ENCODE measurements around the gene CAPN3.
"Not testable (repeated sequence)": the region's sequence is repeated elsewhere in the genome, so short reads cannot be mapped to it uniquely, and the experiment has no call there.

CAPN3 gene

DNA sequence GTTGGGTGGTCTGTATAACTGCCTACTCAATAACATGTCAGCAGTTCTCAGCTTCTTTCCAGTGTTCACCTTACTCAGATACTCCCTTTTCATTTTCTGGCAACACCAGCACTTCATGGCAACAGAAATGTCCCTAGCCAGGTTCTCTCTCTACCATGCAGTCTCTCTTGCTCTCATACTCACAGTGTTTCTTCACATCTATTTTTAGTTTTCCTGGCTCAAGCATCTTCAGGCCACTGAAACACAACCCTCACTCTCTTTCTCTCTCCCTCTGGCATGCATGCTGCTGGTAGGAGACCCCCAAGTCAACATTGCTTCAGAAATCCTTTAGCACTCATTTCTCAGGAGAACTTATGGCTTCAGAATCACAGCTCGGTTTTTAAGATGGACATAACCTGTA lies at the start of gene CAPN3:
Gene CAPN3, plus strand, starts transcription at position 253 of the 400 bp plus-strand sequence. CDS start 305 bp downstream, outside the sequence.
- DNase-seq: no peak
- no peak for TF ChIP-seq GATA1 (IDR thresholded peaks at IDR 0.05; ENCODE audit: low read depth, low read length)
- no peak for TF ChIP-seq POLR2A (IDR thresholded peaks at IDR 0.05; ENCODE audit: low read length)

DNA sequence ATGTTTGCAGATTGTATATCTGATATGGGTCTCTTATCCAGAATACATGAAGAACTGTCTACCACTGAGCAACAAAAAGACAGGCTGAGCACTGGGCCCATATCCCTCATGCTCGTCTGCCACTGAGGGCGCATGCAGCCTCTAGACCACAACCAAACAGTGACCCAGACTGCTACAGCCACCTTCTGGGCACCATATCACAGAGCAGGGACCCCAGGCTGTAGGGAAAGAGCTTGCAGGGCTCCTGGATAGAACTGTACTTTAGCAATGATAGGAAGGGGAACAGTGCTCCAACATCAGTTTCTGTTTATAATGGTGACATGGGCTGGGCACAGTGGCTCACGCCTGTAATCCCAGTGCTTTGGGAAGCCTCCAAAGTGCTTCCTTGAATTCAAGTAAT lies 45.8 kb upstream of the CAPN3 start:
- no peak for DNase-seq
- TF ChIP-seq GATA1 (IDR thresholded peaks at IDR 0.05; ENCODE audit: low read depth, low read length) (no peak), POLR2A (IDR thresholded peaks at IDR 0.05; ENCODE audit: low read length) (no peak)

DNA sequence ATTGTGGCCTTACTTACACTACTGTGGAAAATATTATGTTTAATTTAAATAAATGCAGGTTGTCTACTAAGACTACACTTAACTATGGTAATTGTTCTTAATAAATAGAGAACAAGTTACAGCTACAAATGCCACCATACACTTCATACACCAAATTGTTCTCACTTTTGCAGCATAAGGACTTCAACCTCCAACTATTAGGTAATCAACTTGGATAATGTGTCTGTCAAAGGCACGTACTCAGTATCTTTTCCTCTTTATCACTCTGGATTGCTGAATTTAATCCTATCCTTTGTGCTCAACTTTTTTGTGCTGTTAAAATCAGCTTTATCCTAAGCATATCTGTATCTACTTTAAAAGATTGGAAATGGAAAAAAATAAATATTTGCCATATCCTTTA lies 44.5 kb upstream of the CAPN3 start:
- DNase-seq: no peak
- no peak for TF ChIP-seq POLR2A (IDR thresholded peaks at IDR 0.05; ENCODE audit: low read length)
- no peak for TF ChIP-seq GATA1 (IDR thresholded peaks at IDR 0.05; ENCODE audit: low read depth, low read length)

DNA sequence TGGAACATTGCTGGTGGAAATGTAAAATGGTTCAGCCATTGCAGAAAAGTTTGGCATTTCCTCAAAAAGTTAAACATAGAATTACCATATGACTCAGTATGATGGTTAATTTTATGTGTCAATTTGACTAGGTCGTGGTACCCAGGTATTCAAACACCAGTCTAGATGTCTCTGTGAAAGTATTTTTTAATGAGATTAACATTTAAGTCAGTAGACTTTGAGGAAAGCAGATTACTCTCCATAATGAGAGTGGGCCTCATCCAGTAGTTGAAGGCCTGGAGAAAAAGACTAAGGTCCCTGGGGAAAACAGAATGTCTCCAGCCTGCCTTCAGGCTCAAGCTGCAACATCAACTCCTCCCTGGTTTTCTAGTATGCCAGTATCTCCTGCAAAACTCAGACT lies 43.8 kb upstream of the CAPN3 start:
- DNase-seq: no peak

DNA sequence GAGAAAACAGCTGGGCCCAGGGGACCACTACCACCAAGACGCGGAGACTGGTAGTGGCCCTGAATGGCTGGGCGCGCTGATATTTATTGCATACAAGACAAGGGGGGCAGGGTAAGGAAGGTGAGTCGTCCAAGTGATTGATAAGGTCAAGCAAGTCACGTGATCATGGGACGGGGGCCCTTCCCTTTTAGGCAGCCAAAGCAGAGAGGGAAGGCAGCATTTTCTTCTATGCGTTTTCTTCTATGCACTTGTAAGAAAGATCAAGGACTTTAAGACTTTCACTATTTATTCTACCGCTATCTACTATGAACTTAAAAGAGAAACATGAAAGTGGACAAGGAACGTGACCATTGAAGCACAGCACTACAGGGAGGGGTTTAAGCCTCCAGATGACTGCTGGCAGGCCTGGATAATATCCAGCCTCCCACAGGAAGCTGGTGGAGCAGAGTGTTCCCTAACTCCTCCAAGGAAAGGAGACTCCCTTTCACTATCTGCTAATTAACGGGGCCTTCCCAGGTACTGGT lies 43.0 kb upstream of the CAPN3 start:
- not testable (repeated sequence) for DNase-seq

More for the DNA sequence above, 43.8 kb upstream of the CAPN3 start:
- TF ChIP-seq GATA1 (IDR thresholded peaks at IDR 0.05; ENCODE audit: low read depth, low read length) (no peak), POLR2A (IDR thresholded peaks at IDR 0.05; ENCODE audit: low read length) (no peak)

DNA sequence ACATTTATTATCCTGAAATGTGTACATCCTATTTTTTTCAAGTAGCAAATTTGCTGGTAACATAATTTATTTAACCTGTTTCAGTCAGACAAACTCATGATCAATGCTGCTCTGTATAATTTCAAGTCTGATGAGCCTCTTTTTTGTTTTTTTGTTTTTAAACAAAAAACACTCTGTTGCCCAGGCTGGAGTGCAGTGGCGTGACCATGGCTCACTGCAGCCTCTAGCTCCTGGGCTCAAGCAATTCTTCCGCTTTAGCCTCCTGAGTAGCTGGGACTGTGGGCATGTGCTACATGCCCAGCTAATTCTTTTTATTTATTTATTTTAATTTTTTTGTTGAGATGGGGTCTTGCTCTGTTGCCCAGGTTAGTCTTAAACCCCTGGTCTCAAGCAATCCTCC lies 40.1 kb upstream of the CAPN3 start:
- no peak for TF ChIP-seq GATA1 (IDR thresholded peaks at IDR 0.05; ENCODE audit: low read depth, low read length)
- TF ChIP-seq POLR2A (IDR thresholded peaks at IDR 0.05; ENCODE audit: low read length): no peak
- no peak for DNase-seq

DNA sequence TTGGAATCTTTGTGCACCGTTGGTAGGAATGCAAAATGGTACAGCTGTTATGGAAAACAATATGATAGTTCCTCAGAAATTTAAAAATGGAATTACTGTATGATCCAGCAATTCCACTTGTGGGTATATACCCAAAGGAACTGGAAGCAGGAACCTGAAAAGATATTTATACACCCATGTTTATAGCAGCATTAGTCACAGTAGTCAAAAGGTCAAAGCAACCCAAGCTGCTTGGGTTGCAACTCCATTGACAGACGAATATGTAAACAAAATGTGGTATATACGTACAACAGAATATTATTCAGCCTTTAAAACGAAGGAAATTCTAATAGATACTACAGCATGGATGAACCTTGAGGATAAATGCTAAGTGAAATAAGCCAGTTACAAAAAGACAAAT lies 35.0 kb upstream of the CAPN3 start:
- no peak for DNase-seq
- TF ChIP-seq GATA1 (IDR thresholded peaks at IDR 0.05; ENCODE audit: low read depth, low read length): no peak
- TF ChIP-seq POLR2A (IDR thresholded peaks at IDR 0.05; ENCODE audit: low read length): no peak

DNA sequence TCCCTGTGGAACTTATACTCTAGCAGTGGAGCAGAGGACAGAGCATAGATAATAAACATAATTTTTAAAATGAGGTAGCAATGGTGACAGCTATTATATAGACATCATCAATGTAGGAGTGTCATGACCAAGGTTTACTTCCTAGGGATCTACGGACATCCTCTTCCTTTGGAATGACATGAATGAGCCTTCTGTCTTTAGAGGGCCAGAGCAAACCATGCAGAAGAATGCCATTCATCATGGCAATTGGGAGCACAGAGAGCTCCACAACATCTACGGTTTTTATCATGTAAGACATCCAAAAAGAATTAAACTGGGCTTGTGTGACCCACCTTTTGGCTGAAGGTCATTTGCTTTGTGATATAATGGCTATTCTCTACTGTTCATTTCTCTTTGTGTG lies 30.1 kb upstream of the CAPN3 start:
- DNase-seq: no peak

DNA sequence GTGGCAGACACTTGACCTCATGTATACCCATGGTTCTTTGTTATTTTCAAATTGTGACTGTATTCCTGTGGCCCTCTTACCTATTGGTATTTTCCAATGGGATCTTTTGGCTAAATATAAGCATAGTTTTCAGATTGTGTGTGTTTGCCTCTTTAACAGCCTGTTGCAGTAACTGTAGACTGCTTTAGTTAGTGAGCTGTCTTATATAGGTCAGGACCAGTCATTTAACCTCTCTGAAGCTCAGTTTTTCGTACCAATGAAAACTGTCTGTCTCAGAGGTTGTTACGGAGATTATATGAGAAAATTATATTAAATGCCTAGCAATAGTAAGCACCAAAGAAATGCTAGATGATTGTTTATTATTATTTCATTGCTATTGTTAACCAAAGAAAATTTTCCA lies 29.3 kb upstream of the CAPN3 start:
- TF ChIP-seq POLR2A (IDR thresholded peaks at IDR 0.05; ENCODE audit: low read length) (no peak), GATA1 (IDR thresholded peaks at IDR 0.05; ENCODE audit: low read depth, low read length) (no peak)
- DNase-seq: no peak

More for the DNA sequence above, 30.1 kb upstream of the CAPN3 start:
- TF ChIP-seq GATA1 (IDR thresholded peaks at IDR 0.05; ENCODE audit: low read depth, low read length) (no peak), POLR2A (IDR thresholded peaks at IDR 0.05; ENCODE audit: low read length) (no peak)

DNA sequence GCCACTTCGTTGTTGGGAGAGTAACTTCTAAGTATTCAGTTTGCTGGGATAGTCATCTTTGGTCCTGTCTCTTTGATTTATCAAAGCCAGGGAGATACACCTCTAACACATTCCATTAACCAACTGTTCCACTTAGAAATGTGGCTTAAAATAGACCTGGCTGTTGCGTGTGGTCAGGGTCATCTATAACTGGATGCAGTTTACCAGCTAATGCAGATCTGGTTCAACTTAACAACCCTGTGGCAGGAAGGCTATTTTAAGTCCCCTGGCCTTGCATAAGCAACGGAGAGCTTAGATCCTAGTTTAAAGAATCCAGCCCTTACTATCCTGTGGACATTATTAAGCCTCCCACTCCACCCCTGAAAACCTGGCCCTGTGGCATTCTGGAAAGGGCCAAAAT lies 28.1 kb upstream of the CAPN3 start:
- no peak for DNase-seq
- TF ChIP-seq GATA1 (IDR thresholded peaks at IDR 0.05; ENCODE audit: low read depth, low read length) (no peak), POLR2A (IDR thresholded peaks at IDR 0.05; ENCODE audit: low read length) (no peak)

DNA sequence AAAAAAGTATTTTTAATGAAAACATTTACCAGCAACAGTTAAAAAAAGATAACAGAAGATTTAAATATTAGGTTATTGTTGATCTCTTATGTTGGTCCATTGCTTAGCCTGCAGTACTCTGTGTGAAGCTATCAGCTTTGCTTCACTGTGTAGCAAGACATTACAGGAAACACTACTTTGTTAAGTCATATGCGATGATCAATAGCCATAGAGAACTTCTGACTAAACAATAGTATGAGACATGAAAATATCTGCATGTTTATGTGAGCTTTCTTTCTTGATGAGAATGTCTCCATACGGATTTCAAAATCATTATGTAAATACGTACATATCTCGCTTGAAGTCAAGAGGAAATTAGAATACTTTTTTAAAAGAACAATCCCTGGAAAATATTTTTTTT lies 27.0 kb upstream of the CAPN3 start:
- DNase-seq: no peak
- TF ChIP-seq GATA1 (IDR thresholded peaks at IDR 0.05; ENCODE audit: low read depth, low read length) (no peak), POLR2A (IDR thresholded peaks at IDR 0.05; ENCODE audit: low read length) (no peak)

DNA sequence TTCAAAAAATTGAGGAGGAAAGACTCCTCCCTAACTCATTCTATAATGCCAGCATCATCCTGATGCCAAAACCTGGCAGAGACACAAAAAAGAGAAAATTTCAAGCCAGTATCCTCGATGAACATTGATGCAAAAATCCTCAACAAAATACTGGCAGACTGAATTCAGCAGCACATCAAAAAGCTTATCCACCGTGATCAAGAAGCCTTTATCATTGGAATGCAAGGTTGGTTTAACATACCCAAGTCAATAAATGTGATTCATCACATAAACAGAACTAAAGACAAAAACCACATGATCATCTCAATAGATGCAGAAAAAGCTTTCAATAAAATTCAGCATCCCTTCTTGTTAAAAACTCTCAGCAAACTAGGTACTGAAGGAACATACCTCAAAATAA lies 24.2 kb upstream of the CAPN3 start:
- DNase-seq: no peak
- TF ChIP-seq POLR2A (IDR thresholded peaks at IDR 0.05; ENCODE audit: low read length): no peak
- no peak for TF ChIP-seq GATA1 (IDR thresholded peaks at IDR 0.05; ENCODE audit: low read depth, low read length)

DNA sequence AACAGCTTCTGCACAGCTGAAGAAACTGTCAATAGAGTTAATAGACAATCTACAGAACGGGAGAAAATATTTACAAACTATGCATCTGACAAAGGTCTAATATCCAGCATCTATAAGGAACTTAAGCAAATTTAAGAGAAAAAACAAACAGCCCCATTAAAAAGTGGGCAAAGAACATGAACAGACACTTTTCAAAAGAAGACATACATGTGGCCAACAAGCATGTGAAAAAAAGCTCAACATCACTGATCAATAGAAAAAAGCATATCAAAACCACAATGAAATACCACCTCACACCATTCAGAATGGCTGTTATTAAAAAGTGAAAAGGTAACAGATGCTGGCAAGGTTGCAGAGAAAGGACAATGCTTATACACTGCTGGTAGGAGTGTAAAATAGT lies 22.7 kb upstream of the CAPN3 start:
- not testable (repeated sequence) for DNase-seq

DNA sequence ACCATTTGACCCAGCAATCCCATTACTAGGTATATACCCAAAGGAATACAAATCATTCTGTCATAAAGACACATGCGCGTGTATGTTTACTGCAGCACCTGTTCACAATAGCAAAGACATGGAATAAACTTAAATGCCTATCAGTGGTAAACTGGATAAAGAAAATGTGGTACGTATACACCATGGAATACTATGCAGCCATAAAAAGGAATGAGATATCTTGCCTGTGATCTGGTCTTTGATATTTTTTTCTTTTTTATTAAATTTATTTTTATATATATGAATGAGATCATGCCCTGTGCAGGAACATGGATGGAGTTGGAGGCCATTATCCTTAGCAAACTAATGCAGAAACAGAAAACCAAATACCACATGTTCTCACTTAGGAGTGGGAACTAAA lies 22.2 kb upstream of the CAPN3 start:
- not testable (repeated sequence) for DNase-seq

DNA sequence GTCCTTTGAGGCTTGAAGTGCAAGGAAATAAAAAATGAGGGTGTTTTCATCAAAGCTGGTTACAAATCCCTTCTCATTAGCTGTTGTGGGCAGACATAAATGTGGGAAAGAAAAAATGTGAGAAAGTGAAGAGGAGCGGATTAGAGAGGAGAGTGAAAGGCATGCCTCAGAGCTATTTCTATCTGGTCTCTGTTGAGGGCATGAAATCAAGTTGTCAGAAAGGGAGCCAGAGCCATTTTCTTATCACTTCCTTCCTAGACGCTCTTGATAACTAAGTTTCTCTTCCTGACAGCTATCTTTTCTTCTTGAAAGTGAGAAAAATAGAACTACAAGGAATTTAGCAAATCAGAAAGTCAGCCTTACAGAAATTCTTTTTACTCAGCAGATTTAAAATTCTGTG lies 20.8 kb upstream of the CAPN3 start:
- DNase-seq: no peak
- TF ChIP-seq POLR2A (IDR thresholded peaks at IDR 0.05; ENCODE audit: low read length) (no peak), GATA1 (IDR thresholded peaks at IDR 0.05; ENCODE audit: low read depth, low read length) (no peak)

DNA sequence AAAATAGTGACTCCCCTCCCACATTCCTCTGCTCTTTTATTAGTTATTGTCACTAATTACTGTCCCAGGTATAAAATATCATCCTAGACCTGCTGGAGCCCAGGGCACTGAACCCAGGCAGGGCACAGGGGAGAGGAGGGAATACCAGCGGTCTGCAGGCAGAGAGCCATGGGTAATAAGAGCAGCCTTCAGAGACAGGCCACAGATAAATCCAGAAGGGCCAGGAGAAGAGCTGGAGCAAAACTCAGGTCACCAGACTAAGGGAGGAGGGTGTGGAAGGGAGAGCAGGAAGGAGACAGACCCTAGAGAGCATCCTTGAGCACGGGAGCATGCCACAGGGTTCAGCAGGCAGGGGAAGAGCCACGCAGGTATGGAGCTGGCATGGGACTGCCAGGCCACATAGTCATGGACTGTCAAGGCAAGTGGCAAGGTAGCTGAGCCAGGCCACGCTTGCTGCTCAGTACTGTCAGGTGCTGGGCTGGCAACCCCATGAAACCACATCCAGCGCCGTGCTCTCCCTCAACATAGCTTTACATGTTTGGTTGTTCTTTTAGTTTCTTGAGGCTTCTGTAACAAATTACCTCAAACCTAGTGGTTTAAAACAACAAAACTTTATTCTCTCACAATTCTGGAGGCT lies 15.6 kb upstream of the CAPN3 start:
- TF ChIP-seq POLR2A (IDR thresholded peaks at IDR 0.05; ENCODE audit: low read length) (no peak), GATA1 (IDR thresholded peaks at IDR 0.05; ENCODE audit: low read depth, low read length) (no peak)
- no peak for DNase-seq
